HG03060 (cell line): ENCODE results near the gene CAPS.

ENCODE experiments used
- ATAC-seq: cut with Tn5 transposase; IDR thresholded peaks from one replicate; pipeline ENCODE4 v1.9.1; 2021; ENCODE audit warnings: low read depth, moderate number of reproducible peaks; ENCODE audit not compliant: unreplicated experiment

CAPS gene

GRCh38 chr19:5932609-5933262 lies 18.7 kb downstream of the CAPS start:
- no peak for ATAC-seq

GRCh38 chr19:5933391-5934068 lies 19.5 kb downstream of the CAPS start:
- no peak for ATAC-seq

- no peak for ATAC-seq
Observed at GRCh38 chr19:5934069-5934401, 20.0 kb downstream of the CAPS start.

DNA sequence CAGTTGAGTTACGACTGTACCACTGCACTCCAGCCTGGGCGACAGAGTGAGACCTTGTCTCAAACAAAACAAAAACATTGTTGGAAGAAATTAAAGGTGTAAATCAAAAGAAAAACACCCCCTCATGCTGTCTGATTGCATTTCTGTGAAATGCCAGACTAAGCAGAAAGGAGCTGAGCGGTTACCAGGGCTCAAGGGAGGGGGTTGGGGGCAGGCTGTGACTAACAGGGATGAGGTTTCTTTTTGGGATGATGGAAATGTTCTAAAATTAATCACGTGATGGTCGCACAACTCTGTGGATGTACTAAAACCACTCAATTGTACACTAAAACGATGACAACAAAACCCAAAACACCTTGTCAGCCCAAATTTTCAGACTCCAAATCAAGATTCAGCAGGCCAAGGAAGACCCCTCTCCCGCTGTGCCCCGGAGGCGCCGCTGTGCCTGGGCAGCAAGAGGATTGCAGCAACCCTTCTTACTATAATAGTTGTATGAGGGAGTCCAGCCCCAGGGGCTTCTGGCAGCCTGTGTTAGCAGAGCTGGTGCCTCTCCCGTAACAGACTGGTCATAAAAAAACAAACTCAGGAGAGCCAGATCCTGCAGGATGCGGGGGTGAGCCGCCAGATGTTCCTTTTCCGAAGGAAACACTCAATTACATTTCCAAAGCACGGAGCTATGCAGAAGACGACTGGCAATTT lies 20.9 kb downstream of the CAPS start:
- ATAC-seq: no peak

- no peak for ATAC-seq
Observed at GRCh38 chr19:5935473-5936291, 21.6 kb downstream of the CAPS start.

DNA sequence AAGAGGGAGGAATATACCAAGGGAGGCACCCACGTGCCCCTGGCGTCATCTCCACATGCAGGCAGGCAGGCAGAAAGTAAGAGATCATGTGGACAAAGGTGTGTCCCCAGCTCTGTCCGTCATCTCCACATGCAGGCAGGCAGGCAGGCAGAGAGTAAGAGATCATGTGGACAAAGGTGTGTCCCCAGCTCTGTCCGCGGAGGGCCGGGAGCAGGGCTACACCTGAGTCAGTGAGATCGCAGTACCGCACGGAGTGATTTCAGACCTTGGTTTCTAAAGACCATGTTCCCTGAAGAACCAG lies 22.2 kb downstream of the CAPS start:
- no peak for ATAC-seq

DNA sequence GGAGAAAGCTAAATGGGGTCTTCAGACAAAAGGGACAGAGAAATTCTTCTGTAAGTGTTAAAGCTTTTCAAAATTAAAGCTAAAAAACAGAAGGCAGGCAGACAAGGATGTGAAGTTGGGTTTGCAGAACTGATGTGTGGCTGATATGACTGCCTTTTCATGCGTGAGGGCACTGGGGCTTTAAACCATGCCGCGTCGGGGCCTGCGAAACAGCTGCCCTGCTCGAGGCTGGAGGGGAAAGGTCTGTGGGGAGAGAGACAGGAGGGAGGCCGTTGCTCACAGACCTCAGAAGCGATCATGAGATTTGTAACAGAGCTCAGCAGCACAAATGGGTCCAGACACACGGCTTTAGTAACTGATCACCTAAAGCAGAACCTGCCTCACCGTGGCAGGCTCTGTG lies 23.5 kb downstream of the CAPS start:
- ATAC-seq: no peak

DNA sequence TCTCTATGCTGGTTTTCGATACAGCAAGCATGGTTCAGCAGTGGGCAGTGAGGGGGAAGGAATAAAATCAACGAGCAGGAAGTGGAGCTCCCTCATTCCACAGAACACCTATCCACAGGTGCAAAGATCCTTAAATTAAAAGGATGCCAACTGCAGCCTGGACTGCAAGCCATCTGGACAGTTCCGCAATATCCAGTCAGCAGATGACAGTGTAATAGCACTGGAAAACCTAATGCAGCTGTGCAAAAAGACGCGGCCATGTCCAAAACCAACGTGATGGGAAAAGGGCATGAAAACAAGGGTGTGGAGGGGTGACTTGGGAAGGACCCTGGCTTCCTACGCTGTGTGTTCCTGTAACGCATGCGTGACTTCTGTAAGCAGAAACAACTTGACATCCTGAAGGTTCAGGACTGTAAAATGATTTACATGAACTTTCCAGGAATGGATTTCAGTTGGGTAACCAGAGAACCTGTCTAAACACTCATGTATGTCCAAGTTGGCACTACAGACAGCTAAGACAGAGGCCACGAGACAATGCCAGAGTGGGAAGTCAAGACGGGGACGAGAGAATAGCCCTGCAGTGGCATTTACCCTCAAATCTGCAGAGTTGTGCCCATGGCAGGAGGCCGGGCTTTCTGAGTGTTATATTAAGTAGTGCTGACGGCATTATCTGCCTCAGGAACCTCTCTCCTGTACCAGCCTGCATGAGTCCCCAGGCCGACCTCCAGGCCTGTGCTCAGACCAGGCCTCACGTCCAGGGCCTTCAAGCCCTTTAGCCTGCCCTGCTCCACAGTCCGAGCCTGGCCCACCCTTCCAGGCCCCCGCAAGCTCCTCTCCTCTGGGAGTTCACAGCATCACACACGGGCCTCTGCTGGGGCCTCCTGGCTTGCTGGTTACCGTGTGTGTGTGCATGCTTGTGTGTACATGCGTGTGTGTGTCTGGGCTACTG lies 26.5 kb downstream of the CAPS start:
- ATAC-seq: no peak

GRCh38 chr19:5941673-5942072 lies 27.6 kb downstream of the CAPS start:
- ATAC-seq: no peak

DNA sequence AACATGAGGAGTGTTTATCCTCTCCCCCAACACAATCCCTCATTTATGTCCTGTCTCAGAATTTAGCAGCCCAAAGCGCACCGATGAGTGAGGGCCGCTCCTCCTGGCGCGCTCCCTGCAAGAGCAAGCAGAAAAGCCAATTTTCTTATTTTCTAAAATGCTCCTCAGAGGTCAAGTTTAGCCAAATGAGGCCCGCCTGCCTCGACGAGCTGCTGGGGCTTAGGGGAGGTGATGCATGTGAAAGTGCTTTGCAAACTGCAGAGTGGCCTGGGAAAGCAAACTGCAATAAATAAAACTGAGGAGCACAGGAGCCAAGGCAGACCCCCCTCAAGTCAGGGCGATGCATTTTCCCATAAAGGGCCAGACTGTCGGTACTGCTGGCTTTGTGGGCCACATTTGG lies 29.0 kb downstream of the CAPS start:
- no peak for ATAC-seq

DNA sequence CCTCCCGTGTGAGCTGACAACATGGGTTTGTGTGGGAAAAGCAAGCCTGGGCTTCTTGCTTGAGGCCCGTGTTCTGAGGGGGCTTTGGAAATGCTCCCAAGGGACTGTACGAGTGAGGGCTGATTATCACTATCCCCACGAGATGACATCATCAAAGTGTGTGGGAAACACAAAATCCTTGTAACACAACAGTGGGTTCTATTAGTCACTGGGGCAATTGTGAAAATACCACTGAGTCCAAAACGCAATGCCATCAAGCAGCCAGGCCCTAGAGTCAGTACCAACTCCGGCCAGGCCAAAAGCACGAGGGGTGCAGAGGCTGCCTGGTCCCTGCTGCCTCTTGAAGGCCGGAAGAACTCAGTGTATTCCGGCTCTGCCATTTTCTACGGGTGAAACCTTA lies 29.6 kb downstream of the CAPS start:
- ATAC-seq: no peak

- no peak for ATAC-seq
Observed at GRCh38 chr19:5947435-5947834, 33.4 kb downstream of the CAPS start.

DNA sequence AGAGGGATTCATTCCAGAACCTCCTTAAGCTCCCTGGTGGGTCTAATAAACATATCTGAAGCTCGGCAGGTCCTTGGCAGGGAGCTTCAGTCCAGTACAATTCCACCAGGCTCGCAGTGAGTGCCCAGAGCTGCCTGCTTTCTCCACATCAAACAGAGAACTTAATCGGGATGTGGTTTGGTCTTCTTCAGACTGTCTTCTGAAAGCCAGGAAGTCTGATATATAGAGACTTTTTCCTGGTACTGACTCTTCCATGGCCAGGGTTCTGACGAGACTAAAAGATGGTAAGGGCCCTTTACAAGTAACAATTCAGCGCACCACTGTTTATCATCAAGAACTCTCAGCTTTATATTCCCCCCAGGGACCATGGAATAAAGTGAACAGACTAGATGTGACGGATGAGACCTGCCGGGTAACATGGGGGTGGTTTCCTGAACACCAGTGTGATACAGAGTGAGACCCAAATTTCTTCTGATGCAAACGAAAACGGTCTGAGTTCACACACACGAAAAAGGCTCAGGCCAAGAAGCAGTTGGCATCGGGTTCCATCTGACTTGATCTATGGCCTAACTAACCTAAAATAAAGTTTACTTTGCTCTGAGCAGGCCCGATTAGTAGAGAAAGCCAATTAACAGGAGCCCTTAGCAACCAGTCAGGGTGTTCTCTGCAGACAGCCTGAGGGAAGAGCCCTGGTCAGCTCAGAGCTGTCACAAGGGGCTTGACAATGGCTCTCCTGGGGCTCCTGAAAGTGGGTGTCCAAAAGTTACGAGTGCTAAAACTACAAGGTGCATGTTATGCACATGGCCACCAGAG lies 34.9 kb downstream of the CAPS start:
- ATAC-seq: no peak

- ATAC-seq: no peak
Observed at GRCh38 chr19:5949792-5950305, 35.8 kb downstream of the CAPS start.

GRCh38 chr19:5950741-5951140 lies 36.7 kb downstream of the CAPS start:
- no peak for ATAC-seq

DNA sequence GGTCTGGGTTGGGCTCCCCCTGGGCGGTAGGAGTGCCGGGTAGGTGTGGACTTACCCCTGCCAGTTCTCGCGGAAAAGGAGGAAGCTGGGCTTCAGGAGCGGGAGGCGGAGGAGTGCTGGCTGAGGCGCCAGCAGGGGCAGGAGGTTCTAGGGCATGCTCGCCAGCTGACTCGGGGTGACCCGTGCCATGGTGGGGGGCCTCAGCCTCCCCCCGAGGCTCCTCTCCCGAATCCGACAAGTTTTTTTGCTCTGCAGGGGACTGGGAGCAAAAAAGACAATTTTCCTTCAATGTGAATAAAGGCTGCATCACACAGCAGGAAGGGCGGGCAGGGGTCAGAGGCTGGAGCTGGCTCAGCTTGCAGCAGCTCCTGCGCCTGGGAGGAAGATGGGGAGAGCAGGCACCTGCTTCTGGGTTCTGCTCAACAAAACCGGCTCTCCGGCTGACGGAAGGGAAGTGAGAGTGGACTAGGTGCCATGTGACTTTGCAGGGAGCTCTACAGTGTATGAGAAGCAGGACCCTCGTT lies 37.3 kb downstream of the CAPS start:
- no peak for ATAC-seq

DNA sequence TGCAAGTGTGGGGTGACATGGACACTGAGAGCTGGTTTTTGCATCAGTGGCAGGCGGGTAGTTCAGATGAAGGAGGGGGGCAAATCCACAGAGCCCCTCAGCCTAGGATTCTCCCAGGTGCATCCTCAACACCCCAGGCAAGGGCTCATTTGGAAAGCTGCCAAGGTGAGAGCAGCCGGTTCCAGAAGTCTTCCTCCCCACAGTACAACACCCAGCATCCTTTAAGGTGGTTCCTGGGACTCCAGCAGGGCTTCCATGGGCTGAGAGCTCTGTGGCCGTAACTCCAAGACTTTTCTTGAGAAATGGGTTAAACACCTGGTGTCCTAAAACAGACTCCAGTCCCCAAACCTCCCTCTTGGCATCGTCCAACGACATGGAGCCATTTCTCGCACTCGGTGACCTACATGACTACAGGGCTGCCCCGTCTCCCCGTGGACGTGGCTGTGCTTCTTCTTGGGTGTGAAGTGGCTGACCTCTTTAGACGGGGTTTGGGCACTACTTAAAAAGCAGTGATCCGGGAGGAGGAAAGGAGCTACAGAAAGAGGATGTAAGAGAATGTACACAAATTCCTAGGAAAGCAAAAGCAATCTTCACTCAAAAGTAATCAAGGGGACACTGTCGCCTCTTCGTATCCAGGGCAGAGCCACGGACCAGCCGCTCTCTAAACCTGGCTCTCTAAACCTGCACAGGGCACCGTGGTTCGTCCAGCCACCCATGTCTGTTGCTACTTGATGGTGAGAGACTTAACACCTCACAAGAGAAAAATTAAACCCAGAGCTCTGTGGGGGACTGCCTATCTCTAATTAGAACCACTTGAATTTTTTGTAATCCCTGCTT lies 38.4 kb downstream of the CAPS start:
- ATAC-seq: no peak

GRCh38 chr19:5953030-5953589 lies 39.1 kb downstream of the CAPS start:
- ATAC-seq: no peak
